ENCODE results near the gene APOA1.
A peak's percentile ranks its signal among the peaks of the same experiment; 100 is the strongest.
"Not testable (repeated sequence)": the region's sequence is repeated elsewhere in the genome, so short reads cannot be mapped to it uniquely, and the experiment has no call there.

The APOA1 gene

DNA sequence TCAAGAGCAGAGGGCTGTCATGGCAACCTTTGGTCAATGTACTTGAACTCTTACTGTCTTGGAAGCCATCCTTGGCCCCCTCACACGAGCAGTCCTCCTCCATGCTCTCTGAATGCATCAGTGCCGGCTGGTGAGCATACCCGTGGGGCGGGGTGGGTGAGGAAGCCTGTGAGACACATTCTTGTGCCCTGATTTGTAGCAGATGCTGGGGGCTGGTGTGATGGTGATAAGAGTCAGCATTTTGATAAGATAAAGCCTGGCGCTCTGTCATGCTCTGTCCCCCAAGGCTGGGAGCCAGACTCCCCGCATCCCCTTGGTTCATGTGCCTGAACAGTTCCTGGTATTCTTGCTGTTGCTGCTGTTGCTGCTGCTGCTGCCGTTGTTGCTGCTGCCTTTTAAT lies 20.5 kb upstream of the APOA1 start:
- no peak for DNase-seq (ENCODE audit: low spot score)

DNA sequence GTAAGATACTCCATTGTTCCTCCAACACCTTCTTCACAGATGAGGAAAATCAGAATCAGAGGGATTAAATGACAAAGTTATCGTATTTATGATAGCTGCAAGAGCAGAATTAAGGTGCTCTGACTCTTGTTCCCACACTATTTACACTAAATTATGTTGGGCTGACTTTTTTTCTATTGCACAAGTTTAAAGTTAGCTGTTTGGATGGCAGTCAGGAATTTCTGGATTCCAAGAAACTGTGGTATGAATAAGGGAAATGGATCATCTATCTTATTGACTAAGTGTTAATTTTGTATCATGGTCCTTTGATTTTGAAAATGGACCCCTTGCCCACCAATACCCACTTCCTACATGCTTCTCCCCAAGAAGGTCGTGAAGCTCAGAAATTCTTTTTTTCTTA lies 19.9 kb upstream of the APOA1 start:
- DNase-seq (ENCODE audit: low spot score): no peak

DNA sequence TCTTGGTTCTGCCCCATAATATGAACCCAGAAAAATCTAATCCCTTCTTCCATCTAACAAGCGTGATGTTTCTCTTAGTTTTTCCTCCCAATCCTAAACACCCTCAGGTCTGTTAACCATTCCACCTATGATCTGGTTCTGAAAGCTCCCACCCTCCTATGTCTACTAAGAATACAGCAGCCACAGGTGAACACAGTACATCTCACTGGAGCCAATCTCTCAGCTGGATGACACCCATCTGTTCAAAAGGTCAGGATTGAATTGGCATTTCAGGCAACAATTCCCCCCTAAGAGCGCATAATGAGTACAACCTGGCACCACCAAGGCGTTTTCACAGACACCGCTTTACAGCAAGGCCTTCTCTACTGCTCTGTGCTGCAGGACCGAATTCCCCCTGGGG lies 19.0 kb upstream of the APOA1 start:
- no peak for DNase-seq (ENCODE audit: low spot score)

DNA sequence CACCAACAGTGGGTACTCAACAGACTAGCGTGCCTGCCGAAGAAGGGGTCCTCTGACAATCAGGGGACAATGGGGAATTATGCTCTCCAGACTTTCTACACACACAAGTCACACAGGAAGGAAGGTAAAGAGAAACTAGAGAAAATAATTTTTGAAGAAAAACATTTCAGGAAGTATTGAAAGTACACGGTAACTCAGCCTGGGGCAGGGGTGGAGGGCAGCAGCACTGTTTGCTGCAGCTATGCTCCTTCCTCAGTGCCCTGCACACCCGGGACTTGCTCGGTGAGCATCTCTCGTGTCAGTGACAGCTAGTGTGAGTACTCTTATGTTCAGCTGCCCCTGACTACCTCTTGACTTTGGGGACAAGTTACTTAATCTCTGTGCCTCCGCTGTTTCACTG lies 18.0 kb upstream of the APOA1 start:
- DNase-seq (ENCODE audit: low spot score): no peak

DNA sequence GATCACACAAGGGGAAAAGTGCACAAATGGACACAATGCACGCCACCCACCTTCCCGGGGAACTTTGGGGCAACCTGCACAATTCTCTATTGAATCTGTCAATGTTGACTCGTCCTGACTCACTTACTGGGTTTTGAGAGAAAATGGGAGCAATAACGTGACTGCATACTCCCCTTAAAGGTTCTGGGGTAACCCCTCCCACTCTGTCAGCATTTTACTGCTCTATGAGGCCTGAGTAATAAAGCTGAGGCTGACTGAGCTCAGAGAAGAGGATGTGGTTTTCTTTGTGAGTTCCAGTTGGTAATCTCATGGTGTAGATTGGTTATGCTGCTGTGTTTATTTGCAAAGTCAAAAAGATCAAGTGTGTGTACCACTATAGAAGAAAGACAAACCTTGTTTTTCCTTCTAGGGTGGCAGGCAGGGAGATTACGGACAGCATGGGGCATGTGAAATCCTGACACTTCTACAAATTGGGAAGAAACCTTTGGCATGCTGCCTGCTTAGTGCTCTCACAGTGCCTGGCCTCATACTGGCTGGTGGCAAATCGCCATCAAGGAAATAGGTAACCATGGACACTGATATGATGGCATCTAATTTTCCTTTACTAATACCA lies 16.1 kb upstream of the APOA1 start:
- peak; percentile 94 for DNase-seq (ENCODE audit: low spot score)

DNA sequence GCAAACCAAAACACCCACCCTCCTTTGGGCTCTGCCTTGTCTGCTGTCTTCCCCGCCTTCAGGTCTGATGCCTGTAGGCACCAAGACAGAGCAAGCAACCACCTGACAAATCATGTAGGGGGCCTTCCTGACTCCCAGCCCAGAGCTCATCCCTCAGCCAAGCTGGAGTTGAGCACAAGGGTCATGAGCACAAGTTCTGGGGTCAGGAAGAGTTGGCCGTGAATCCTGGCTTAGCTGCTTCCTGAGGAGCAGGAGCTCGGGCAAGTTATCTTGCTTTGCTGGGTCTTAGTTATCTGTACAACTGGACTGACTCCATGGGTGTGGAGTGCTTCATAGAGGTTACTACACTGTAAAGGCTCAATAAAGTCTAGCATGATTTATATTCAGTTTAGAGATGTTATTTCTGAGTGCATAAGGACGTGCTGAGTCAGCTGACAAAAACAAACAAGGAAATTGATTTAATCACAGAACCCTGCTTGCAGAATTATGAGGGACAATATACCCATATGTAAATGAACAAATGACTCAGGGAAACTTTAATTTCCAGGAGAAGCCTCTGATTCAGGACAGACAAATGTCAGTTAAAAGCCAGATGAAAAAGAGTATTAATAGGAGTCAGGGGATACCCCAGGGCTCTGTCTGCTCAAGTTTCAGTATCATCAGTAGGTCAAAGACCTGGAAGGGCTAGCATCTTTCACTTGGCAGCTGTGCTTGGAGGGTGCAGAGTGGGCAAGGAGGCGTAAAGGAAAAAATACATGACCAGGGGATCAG lies 15.0 kb upstream of the APOA1 start:
- peak; percentile 36 for DNase-seq (ENCODE audit: low spot score)

DNA sequence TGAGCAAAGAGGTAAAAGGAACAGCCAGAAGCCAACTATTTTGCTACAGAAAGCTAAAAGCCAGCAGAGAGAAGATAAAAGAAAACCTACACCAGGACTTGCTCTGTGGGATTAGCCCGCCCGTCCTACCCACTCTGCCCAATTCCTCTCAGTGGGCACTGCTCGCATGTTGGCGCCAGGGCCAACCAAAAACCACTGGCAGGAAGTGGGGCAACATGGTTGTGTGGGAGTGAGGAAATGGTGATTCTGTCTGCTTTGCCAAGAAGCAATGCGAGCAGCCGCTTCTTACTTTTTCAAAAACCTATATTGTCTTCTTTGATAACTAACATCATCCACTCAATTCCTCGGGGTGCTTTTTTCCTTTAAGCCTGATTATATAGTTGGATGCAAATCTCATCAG lies 14.2 kb upstream of the APOA1 start:
- peak; percentile 72 for DNase-seq (ENCODE audit: low spot score)

DNA sequence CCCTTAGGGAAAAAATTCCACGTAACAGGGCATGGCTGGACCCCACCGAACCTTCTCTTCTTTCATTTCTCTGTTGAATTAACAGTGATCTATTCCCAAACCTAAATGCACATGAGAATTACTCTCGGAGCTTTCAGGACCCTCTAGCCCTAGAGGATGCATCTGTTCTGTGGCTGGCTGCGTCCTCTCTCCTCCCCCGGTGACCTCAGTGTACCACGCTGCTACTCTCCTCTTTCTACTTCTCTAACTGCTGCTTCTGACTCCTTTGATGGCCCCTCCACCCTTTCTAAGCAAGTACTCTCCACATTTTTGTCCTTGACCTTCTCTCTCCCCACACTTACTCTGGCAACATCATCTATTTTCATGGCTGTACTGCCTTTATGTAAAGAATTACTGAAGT lies 12.1 kb upstream of the APOA1 start:
- DNase-seq (ENCODE audit: low spot score): no peak

DNA sequence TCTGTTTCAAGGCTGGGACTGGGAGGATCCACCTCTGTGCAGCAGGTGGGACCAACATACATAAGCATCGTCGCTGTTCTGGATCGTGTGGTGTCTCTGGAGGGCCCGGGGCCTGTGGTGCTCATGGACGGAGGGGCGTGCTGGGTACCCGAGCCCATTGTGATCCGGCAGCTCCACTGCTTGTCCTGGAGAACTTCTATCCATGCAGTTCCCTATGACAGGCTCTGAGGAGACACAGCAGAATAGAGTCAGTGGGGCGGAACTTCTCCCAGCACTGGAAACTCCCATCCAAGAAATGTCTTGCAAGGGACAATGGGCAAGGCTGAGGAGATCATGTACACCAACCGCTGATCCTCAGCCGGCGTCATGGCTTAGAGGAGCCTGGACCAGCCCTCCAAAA lies 11.6 kb upstream of the APOA1 start:
- no peak for DNase-seq (ENCODE audit: low spot score)

DNA sequence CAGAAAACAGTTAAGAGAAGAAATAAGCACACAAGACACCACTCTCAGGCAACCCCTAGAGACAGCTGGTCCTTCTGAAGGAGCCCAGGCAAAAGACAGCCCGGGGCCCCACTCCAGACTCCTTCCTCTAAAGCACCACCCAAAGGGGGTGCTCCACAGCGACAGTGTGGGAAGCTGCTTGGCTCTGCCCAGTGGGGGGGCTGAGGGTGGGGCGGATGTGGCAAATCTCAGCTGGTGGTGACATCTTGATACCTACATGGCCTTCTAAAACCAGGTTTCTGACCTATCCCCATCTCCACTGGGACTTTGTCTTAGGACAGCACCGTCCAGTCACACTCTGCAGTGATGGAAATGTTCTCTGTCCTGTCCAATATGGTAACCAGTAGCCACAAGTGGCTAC lies 10.2 kb upstream of the APOA1 start:
- DNase-seq (ENCODE audit: low spot score): no peak

DNA sequence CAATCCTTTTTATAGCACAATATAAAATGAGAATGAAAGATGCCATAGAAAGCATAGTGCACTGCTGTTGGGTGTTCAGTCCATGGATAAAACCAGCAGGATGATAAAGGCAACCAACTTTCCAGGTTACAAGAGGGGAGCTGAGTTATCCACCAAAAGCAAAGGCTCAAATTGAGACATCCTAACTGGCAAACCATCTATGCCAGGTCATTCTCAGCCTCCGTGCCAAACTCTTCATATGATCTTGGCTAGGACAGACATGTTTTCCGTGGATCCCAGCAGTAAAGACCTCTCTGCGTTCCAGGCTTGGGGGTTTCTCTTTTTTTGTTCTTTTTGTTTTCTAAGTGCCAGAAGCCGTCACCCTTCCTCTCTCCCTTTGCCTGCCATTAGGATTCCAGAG lies 7.3 kb upstream of the APOA1 start:
- no peak for DNase-seq (ENCODE audit: low spot score)

DNA sequence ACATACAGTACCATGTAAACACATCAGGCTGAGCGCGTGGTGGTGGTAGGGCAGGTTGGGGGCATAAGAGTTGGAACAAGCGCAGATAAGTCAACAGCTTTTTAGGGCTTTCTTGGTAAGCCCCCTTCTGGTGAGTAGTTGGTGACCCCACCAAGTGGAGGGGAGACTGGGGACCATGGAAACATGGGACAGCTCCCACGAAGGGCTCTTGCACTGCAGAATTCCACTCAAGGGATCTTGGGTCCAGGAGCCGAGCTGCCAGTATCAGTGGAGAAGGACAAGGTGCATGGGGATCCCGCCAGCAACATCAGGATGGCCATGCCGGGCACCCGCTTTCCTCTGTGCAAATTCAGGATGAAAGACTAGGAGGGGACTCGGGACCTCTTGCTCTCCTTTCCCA lies 6.2 kb upstream of the APOA1 start:
- no peak for DNase-seq (ENCODE audit: low spot score)

DNA sequence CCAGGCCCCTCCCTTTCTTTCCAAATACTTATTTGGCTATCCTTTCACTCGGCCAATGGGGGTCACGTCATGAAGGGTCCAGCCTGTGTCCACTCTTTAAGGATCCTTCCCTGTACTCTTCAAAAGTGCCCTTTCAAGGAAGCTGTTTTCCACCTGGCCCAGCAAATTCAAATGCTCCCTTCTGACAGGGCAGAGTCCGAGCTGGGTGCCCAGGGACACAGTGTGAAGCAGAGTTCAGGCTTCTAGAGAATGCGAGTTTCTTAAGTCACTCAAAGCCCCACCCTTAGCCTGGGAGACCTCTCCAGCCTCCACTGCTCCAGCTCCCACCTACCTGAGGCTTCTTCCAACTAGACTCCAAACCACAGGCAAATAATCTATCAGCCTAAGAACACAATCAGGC lies 5.5 kb upstream of the APOA1 start:
- DNase-seq (ENCODE audit: low spot score): no peak

DNA sequence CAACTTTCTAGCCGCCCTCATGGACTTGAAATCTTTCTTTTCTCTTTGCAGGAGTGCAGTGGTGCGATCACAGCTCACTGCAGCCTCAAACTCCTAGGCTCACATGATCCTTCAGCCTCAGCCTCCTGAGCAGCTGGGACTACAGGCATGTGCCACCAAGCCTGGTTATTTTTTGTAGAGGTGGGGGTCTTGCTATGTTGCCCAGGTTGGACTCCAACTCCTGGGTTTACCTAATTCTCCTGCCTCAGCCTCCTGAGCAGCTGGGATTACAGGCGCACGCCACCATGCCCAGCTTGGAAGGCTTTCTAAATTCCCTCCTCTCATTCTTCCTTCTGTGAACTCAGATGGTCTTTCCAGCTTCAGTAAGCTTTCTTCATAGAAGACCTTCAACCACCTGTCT lies 4.7 kb upstream of the APOA1 start:
- no peak for DNase-seq (ENCODE audit: low spot score)

DNA sequence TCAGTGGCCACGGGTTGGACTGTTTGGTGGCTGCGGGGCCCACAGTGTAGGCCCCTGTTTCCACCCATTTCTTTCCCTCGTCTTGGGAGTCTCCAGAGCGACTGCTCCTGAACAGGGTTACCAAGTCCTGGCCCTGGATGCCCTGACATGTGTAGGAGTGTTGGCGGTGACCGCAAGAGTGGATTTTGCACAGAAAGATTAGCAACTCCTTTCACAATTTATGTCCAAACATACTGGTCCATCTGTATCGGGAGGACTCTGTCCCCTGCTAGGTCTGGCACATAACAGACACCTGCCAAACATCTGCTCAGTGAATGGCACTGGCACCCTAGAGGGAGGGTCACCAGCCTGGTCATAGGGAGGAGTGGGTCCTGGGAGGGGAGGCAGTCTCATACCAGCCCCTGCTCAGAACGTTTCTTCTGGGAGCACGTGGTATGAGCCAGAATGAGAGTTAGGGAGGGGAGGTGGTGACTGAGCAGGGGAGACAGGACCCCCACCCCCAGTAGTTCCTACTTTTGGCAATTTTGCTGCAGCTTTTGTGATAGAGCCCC lies 3.4 kb upstream of the APOA1 start:
- no peak for DNase-seq (ENCODE audit: low spot score)

DNA sequence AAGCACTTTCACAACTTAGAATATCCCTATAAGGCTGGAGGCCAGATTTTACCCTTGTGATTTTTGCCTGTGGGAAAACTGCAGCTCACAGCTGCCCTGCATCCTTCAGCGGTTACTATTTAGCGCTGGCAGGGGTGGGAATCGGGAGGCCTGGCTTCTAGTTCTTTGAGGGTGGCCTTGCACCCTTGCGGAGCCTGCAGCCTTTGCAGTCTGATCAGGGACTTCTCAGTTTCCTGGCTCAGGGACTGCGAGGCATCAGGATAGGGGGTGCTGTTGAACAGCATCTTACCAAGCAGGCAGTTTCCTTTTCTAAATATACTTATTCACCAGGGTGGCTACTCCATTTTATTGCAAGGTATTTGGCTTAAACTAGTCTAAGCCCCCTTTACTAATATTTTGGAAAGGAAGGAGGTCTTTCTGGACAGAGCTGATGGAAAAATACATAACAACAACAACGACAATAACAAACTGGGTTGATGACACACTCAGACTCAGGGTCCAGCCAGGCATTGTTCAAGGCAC lies 2.9 kb upstream of the APOA1 start:
- no peak for DNase-seq (ENCODE audit: low spot score)

DNA sequence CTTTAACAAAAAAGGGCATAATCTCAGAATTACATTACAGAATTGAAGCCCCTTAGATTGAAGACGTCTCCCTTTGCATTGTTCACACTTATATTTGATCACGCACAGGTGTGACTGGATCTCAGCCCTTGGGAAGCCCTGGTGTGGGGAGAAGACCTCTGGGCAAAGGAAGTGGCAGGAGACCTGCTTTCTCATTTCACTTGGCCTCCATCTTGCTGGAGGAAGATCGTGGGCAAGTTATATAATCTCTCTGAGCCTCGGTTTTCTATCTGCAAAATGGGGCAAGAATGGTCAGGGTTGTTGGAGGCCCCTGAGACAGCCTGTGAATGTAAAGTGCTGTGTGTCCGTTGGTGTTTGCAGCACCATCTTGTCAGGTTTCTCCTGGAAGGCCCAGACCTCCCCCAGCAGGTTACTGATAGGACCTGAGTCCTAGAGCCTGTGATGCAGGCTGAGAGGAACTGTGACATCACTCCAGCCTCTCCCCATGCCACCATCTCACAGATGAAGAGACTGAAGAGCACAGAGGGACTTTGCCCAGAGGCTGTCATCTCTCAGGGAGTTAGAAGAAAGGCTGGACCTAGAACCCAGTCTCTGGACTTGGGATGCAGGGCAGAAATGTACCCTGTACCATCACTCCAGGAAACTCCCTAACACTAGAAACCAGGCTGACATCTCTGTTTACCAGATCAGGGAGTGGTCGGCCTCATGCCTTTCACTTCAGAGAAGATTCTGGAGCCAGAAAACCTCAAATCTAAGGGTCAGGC lies 1.1 kb upstream of the APOA1 start:
- no peak for DNase-seq (ENCODE audit: low spot score)

DNA sequence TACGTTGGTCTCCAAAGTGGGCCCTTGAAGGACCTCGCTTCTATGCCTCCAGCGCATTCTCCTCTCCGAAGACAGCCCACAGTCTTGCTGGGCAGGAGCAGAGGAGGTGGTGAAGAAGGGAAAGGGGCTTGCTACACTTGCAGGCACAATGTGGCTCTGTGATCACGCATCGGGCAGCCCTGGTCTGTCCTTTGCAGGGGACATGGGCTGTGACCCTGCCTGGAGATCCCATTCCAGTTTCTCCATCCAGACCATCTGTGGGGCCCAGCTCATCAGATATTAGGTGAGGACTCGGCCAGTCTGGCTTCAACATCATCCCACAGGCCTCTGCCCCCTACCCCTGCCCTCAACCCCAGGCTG lies 810 bp downstream of the APOA1 start:
- DNase-seq (ENCODE audit: low spot score): no peak

DNA sequence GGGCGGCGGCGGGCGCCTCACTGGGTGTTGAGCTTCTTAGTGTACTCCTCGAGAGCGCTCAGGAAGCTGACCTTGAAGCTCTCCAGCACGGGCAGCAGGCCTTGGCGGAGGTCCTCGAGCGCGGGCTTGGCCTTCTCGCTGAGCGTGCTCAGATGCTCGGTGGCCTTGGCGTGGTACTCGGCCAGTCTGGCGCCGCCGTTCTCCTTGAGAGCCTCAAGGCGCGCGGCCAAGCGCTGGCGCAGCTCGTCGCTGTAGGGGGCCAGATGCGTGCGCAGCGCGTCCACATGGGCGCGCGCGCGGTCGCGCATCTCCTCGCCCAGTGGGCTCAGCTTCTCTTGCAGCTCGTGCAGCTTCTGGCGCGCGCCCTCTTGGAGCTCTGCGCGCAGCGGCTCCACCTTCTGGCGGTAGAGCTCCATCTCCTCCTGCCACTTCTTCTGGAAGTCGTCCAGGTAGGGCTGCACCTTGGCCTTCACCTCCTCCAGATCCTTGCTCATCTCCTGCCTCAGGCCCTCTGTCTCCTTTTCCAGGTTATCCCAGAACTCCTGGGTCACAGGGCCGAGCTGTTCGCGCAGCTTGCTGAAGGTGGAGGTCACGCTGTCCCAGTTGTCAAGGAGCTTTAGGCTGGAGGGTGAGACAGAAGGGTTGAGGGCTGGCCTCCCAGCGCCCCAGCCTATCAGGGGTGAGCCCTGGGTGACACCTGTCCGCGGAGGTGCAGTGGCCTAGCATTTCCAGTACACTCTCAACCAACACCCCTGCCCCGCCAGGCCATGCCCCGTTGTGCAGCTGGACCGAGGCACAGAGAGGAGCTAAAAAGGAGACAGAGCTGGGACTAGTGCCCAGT lies 1.4 kb downstream of the APOA1 start:
- DNase-seq (ENCODE audit: low spot score): peak; percentile 85

DNA sequence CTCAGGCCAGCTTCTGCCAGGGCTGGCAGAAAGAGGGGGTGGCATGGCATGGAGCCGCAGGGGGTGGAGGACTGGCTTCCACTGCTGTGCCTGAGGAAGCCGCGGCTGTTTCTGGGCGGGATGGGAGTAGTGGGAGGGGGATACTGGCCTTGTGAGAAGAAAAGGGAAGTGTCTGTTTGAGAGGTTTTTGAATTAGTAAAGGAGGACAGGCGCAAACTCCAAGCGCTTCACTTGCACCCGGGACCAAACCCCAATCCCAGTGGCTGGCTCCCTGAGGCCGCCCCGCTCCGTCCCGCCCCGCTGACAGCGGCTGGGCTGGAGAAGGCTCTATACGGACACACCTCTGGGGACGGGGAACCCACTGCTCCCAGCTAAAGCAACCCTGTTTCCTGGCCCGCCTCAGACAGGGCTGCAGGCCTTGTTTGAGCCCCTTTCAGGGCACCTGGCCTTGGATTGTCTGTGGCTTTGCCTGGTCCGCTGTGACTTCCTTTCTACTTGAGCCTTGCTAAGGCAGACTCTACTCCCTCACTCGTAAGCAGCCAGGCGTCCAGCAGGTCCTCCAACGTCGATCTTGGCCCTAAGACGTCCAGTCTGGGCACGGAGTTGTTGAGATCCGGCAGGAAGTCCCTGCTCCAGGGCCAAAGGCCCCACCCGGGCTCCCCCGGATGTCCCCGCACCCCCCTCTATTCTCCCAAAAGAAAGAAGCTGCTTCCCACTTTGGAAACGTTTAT lies 2.2 kb downstream of the APOA1 start:
- DNase-seq (ENCODE audit: low spot score): no peak

DNA sequence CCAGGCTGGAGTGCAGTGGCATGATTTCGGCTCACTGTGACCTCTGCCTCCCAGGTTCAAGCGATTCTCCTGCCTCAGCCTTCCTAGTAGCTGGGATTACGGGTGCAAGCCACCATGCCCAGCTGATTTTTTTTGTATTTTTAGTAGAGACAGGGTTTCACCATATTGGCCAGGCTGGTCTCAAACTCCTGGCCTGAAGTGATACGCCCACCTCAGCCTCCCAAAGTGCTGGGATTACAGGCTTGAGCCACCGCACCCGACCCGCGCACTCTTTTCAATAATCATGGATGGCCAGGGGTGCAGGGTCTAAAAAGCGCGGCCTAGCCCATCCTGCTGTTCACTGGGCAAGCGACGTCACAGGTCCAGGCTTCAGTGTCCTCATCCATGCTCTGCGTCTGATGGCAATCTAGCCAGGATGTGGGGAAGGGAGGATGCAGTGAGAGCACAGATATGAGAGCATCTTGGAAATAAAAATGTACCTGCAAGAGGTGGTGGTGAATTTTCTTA lies 2.8 kb downstream of the APOA1 start:
- DNase-seq (ENCODE audit: low spot score): not testable (repeated sequence)

Measured in activated CD4-positive, alpha-beta T cell treated with anti-CD3 and anti-CD28 coated beads, Interleukin-2, Interleukin-4, amounts not matched to agents 100 ng/mL and 50 ng/mL, durations not matched to agents 16 hours and 8 hours (primary cell).